LNCaP clone FGC (cell line): ENCODE data around the gene CYTH1.
A peak's percentile ranks its signal among the peaks of the same experiment; 100 is the strongest.

Experiments
- DNase-seq: peaks from one replicate; pipeline ENCODE4 v3.0.0-alpha.2; 2011; ENCODE audit warnings: low read depth
- H3K4me3 ChIP-seq: 2 replicates; pipeline ENCODE4 v1.5.1; 2011; ENCODE audit warnings: mild to moderate bottlenecking, low read depth, low read length, control low read depth
- TF ChIP-seq, protein P1 (sequence below): IDR thresholded peaks from 2 replicates; pipeline ENCODE4 v1.5.1; 2012; ENCODE audit warnings: mild to moderate bottlenecking; ENCODE audit not compliant: control insufficient read depth, insufficient read depth; ENCODE audit errors: extremely low read depth

The CYTH1 gene

DNA sequence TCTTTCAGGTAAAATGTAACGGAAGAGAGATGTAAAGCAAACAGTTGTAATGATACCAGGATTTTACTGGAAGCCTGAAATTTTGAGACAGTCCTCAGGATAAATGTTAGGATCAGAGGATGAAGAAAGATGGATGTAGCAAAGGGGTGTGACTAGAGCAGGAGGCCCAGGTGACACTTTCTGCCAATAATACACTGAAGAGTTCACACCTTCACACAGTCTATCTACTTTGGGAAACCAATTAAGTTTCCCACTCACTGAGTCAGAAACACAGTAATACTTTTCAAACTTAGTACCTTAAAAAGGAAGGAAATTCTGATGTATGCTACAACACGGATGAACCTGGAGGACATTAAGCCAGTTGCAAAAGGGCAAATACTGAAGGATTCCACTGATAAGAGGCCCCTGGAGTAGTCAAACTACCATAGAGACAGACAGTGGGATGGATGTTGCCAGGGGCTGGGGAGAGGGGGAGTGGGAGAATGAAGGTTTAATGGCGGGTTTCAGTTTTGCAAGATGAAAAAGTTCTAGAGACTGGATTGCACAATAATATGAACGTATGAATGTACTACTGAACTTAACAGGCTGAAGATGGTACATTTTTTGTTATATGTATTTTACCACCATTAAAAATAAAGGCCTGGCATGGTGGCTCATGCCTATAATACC lies 62.3 kb downstream of the CYTH1 start:
- TF ChIP-seq, protein P1, sequence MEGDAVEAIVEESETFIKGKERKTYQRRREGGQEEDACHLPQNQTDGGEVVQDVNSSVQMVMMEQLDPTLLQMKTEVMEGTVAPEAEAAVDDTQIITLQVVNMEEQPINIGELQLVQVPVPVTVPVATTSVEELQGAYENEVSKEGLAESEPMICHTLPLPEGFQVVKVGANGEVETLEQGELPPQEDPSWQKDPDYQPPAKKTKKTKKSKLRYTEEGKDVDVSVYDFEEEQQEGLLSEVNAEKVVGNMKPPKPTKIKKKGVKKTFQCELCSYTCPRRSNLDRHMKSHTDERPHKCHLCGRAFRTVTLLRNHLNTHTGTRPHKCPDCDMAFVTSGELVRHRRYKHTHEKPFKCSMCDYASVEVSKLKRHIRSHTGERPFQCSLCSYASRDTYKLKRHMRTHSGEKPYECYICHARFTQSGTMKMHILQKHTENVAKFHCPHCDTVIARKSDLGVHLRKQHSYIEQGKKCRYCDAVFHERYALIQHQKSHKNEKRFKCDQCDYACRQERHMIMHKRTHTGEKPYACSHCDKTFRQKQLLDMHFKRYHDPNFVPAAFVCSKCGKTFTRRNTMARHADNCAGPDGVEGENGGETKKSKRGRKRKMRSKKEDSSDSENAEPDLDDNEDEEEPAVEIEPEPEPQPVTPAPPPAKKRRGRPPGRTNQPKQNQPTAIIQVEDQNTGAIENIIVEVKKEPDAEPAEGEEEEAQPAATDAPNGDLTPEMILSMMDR, result no peak
- no peak overlapping the region for H3K4me3 ChIP-seq
- no peak for DNase-seq

DNA sequence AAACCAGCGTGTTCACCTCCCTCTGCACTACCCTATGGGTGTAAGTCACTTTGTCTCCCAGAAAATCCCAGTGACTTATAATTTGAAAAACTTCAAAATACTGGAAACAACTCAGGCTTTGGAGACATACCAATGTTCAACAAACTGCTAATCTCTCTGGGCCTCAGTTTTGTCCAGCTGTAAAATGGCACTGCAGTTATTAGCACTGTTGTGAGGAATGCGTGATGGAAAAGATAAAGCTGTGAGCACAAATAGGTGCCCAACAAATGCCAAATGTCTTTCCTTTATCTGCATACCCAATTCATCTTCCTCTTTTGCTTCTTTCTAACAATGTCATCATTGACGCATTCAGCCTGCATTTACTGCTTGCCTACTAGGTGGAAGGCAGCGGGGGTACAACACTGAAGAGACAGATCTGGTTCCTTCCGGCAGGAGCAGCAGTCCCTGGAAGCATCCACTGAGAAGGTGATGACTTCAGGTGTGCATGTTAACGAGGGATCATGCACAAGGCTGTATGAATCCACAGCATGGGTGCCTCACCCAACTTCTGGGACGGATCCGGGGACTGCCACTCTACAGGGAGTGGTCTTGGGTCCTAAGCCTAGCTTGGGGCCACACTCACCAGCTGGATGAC lies 63.4 kb downstream of the CYTH1 start:
- TF ChIP-seq, protein P1, result no peak
- no peak for DNase-seq
- no peak overlapping the region for H3K4me3 ChIP-seq

DNA sequence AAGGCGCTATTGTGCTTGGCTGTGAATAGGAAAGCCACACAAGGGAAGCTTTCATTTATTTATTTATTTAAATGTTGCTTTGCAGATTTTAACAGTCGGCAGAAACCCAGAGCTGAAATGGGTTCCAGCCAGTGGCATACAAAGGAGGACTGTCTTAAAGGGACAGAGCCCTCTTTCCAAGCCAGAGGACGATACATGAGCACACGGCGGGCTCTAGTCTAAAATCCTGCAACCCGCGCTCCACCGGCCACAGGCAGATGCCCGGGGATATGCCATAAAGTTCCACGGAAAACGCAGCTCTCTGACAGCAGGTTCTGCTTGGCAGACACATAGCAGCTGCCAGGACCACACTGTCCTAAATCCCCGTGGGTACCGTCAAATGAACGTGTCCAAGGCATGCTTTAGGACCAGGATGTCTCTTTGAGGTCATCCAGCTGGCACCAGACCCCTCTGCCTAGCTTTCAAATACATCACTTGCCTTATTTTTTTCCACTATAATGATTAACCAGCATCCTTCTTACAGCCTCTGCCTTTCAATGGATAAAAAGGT lies 64.6 kb downstream of the CYTH1 start:
- peak; percentile 56 for DNase-seq
- peak overlapping the region; percentile 47 for H3K4me3 ChIP-seq
- TF ChIP-seq, protein P1, result no peak

DNA sequence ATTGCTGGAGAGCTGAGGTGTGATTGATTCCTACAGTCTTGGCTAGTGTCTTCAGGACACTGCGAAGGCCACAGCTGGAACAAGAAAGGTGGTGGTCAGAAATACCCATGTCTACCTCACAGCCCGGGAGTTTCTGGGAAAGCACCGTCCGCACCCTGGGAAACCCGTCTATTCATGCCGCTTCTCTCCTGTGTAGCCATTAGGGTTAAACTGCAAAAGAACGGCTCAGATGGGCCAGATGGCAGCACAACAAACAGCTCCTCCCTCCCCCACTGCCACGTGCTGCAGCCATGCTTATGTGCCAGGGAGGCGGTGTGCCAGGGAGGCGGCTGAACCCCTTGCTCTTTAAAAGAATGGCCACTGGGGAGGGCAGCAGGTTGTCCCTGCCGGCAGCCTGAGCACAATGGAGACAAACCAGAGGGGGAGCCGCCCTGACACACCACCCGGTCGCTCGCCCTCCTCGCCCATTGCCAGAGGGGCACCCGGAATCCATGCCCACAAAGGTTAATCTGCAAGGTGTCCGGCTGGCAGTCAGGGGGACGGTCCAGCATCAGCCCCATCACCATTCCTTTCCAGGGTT lies 65.2 kb downstream of the CYTH1 start:
- peak; percentile 67 for DNase-seq
- TF ChIP-seq, protein P1, result no peak
- peak overlapping the region; percentile 47 for H3K4me3 ChIP-seq

DNA sequence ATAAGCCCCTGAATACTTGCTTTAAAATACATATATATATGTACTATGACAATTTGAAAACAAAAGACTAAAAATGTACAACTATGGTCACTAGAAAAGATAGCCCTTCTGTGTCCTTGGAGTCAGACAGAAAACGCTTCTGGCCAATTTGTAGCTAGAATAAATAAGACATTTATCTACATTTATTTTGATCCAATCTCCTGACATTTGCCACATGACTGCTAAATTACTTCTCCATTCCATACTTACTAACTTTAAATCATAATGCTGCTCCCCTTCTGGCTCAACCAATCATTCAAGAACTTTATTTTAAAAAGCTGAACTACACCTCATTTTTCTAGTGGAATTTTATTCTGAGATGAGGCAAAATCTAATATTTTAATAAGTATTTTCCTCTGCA lies 65.8 kb downstream of the CYTH1 start:
- no peak overlapping the region for H3K4me3 ChIP-seq
- DNase-seq, result no peak

DNA sequence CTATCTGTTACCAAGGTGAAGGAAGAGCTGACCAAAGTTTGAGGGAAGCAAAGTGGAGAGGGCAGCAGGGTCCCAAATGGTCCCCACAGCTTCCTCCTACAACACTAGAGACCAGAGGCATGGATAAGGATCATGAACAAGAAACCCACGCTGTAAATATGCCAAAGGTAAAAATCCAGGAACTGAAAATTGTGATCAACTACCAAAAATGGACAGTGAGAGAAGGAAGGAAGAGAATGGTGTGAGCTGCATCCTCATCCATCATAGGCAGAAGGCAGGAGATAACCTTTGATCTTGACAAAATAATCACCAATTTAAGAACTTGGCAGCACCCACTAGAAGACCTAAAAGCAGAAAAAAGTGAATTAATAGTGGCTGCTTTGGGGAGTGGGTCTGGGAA lies 66.2 kb downstream of the CYTH1 start:
- DNase-seq, result no peak
- no peak overlapping the region for H3K4me3 ChIP-seq
- TF ChIP-seq, protein P1, result no peak

More for the DNA sequence above, 65.8 kb downstream of the CYTH1 start:
- TF ChIP-seq, protein P1, result no peak
